Retinal pigment epithelial cell (primary cell): ENCODE data around the gene DLGAP1.

Experiments used
- DNase-seq: peaks from one replicate; pipeline ENCODE4 v3.0.0-alpha.2; 2010; ENCODE audit warnings: low read depth
- H3K4me3 ChIP-seq: 2 replicates; pipeline ENCODE4 v1.5.1; 2011; ENCODE audit warnings: mild to moderate bottlenecking, low read length, control low read depth, moderate library complexity
- CTCF ChIP-seq: conservative IDR thresholded peaks from 2 replicates; pipeline ENCODE4 v1.5.1; 2011; ENCODE audit warnings: low read depth, low read length, control low read depth, inconsistent platforms

Gene DLGAP1

GRCh38 chr18:3691705-3692104 is 763.4 kb downstream of the DLGAP1 start:
- no peak for TF ChIP-seq CTCF
- H3K4me3 ChIP-seq: no peak overlapping the region
- DNase-seq: no peak

GRCh38 chr18:3690764-3691066 is 764.4 kb downstream of the DLGAP1 start:
- DNase-seq: peak; percentile 68
- H3K4me3 ChIP-seq: no peak overlapping the region
- no peak for TF ChIP-seq CTCF

- H3K4me3 ChIP-seq: no peak overlapping the region
- TF ChIP-seq CTCF: peak; percentile 8
- no peak for DNase-seq
Observed at GRCh38 chr18:3689986-3690763, 764.9 kb downstream of the DLGAP1 start.

- no peak overlapping the region for H3K4me3 ChIP-seq
- no peak for TF ChIP-seq CTCF
- no peak for DNase-seq
Observed at GRCh38 chr18:3689091-3689490, 766.0 kb downstream of the DLGAP1 start.

- DNase-seq: peak; percentile 64
Observed at GRCh38 chr18:3688690-3689089, 766.4 kb downstream of the DLGAP1 start.

GRCh38 chr18:3683483-3683882 is 771.6 kb downstream of the DLGAP1 start:
- H3K4me3 ChIP-seq: no peak overlapping the region
- no peak for DNase-seq
- no peak for TF ChIP-seq CTCF

More at GRCh38 chr18:3688690-3689089, 766.4 kb downstream of the DLGAP1 start:
- no peak for TF ChIP-seq CTCF
- no peak overlapping the region for H3K4me3 ChIP-seq

- no peak for TF ChIP-seq CTCF
- H3K4me3 ChIP-seq: no peak overlapping the region
- DNase-seq: no peak
Observed at GRCh38 chr18:3682061-3682460, 773.0 kb downstream of the DLGAP1 start.
